ENCODE measurements around the gene PTBP1.

PTBP1 gene

DNA sequence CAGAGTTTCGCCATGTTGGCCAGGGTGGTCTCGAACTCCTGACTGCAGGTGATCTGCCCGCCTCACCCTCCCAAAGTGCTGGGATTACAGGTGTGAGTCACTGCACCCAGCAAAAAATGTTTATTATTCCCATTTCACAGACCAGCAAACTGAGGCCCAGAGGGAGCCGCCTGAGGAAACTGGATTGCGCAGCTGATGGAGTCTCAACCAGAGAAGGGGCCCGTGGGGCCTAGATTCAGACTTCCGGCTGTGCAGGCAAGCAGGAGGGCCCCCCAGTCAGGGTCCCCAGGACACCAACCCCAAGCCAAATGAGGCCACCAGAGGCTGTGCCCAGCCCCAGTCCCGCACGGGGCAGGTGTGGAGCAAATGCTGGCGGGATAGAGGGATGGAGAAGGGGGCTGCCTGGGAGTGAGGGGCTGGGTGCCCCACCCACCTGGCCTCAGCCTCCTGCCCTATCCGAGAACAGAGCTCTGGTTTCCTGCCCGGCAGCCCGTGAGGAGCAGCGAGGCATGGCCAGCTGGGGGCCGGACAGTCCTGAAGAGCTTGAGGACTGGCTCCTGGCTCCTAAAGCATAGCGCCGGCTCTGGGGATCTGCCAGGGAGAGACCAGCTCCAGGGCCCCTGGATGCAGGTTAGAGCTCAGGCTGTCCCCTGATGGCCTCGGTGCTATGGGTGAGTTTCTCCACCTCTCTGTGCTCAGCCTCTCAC is 24.4 kb upstream of the PTBP1 start:
- no peak for DNase-seq (ENCODE audit: low read depth in 2 of 2)

DNA sequence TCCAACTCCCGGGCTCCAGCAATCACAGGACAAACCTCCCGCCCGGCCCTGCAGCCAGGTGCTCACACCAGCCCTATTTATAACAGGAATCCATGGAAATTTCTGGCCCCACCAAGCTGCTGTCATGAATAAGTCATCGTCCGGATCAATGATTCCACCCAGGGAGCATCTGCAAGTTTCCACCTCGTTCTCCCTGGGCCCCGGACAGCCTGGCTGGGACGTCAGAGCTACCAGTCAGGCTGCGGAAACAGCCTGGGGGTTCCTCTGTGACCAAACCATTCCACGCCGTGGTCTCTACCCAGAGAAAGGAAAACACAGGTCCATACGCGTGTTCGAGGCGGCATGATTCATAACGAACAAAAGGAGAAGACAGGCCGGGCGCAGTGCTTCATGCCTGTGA is 20.7 kb upstream of the PTBP1 start:
- no peak for DNase-seq (ENCODE audit: low read depth in 2 of 2)

DNA sequence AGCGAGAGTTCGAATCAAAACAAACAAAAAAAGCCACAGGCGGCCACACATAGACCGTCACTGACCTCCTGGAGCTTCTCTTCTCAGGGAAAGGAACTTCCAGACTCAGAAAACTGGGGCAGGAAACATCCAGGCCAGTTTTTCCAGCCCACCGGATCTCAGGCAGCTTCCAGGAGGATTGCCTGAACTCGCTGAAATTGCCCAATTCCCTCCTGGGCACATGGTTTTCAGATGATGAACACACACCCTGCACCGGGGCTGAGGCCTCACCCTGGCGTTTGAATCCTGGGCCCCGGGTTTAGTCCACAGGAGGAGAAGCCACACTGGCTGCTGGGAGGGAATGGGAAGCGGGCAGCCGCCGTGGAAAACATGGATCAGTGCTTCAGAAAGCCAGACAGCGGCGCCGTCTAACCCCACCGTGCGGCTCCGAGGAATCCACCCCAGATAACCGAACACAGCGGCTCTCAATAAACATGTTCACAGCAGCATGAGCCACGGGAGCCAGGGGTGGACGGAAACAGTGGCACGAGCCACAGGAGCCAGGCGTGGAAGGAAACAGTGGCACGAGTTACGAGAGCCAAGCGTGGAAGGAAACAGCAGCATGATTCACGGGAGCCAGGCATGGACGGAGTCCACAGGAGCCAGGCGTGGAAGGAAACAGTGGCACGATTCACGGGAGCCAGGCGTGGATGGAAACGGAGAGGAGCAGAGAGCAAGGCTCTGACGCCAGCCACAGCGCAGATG is 18.2 kb upstream of the PTBP1 start:
- DNase-seq (ENCODE audit: low read depth in 2 of 2): no peak

DNA sequence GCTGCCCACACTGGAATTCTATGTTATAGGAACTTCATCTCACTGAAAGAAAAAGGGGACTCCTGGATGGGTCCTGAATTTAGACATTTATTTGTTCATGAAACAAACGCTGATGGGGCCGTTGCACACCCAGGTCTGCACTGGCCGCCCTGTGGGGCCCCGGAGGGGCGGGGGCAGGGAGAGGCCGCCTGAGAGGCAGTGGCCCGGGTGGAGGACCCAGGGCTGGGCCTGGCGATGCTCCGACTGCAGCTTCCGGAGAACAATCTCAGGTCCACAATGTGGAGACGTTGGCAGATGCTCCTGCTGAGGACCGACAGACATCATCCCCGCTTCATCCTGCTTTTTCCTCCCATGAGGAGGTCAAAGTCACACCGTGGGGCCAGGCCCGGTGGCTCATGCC is 16.3 kb upstream of the PTBP1 start:
- DNase-seq (ENCODE audit: low read depth in 2 of 2): no peak

DNA sequence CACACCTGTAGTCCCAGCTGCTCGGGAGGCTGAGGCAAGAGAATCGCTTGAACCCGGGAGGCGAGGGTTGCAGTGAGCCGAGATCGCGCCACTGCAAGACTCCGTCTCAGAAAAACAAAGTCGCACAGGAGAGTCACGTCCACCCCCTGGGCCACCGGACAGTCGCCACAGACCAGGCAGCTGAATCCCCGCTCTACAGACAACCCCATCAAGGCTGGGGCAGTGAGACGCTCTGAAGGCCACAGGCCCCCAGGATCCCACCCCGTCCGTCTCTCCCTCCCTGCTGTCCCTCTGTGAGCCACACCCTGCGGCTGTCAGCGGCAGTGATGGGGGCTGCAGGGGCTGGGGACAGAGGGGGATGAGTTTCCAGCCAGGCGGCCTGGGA is 15.5 kb upstream of the PTBP1 start:
- DNase-seq (ENCODE audit: low read depth in 2 of 2): no peak

DNA sequence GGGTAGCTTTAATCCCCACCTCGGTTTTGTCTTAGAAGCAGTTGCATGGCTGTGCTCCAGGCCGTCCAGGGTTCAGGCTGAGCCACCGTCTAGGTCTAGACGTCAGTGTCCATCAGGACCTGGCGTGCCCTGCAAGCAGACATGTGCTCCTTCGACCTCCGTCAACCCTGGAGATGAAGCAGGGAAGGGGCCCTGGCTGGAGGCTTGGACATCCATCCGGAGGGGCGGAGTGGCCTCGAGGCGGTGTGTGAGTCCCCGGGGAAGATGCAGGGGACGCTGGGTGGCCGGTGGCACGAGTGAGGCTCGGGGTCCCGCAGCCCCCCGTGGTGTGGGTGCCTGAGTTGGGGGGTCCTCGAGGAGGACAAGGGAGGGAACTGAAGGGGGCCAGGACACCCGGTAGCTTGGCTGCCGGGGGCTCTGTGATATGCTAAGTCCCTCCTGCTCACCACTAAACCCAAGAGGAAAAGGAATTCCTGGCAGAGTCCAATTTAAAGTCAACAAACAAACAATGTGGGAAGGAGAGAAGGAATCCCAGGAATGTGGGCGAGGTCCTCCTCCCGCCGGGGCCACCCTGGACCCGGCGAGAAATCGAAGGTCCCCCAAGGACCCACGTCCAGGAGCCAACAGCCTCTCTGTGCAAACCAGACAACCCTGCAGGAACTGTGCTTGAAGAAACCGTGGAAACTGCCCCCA is 14.9 kb upstream of the PTBP1 start:
- DNase-seq (ENCODE audit: low read depth in 2 of 2): no peak

DNA sequence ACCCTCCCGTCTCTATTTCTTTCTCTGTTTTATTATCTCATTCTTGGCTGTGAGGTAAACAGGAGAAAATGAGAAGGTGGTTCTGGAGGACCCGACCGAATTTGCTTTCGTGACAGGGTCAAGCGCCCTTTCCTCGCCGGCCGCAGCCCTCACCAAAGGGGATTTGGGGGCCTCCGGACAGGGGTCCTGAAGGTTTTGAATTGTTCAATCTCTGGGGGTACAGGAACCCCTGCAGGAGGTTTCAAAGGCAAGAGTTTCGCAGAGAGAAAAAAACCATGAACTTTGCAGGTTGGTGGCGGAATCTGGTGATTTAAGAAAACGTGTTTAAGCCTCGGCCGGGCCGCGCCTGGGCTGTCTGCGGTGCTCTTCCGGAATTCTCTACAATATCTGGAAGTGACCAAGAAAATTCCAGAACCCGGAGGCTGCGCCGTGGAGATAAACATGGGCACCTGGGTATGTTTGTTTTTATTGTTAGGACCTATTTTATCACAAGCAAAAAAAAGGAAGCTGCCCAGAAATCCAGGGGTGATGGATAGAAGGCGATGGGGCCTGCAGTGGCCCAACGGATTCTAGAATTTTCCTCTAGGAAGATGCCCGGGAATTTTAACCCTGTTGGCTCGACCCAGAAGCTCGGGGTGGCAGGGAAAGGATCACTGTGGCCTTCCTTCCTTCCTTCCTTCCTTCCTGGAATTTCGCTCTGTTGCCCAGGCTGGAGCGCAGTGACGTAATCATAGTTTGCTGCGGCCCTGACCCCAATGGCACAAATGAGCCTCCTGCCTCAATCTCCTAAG is 14.2 kb upstream of the PTBP1 start:
- DNase-seq (ENCODE audit: low read depth in 2 of 2): no peak

DNA sequence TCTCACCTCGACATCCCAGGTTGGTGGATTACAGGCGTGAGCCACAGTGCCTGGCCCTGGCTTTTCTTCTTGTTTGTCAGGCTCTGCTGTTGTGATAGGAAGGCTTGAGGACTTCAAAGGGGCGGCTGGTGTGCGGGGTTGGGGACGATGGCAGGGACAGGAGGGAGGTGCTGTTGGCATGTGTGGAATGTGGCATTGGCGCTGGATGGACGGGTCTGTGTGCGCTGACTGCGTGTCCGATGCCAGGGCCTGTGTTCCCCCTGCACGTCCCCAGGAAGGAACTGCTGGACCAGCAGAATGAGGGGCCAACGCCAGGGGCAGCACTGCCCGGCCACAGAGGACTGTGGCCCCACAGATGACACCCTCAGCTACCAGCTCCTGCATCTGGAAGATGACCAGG is 12.7 kb upstream of the PTBP1 start:
- DNase-seq (ENCODE audit: low read depth in 2 of 2): no peak

DNA sequence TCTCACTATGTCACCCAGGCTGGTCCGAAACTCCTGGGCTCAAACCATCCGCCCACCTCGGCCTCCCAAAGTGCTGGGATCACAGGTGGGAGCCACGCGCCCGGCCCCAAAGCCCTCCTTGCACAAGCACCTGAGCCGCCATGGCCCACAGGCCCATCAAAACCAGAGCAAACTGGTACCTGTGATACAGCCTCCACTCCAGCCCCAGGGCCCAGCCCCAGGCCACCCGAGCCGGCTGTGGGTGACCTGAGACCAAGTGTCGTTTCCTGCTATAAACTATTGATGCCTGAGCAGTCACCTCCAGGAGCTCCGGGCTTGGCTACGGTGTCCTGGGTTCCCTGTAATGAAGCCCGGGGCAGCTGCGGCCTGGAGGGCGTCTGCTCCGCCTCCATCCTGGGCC is 9.7 kb upstream of the PTBP1 start:
- DNase-seq (ENCODE audit: low read depth in 2 of 2): no peak

DNA sequence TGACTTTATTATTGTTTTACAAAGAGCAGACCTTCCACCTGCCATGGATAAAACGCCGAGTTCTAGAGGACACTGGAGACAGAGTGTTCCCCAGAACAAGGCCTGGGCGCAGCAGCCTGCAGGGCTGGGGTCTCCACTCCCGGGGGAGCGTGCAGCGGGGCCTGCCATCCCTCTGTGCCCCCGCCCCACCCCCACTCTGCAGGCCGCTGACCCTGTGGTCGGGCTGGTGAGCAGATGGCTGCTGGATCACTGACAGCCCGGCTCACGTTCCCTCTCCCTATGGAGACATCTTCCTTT is 8.6 kb upstream of the PTBP1 start:
- no peak for DNase-seq (ENCODE audit: low read depth in 2 of 2)

DNA sequence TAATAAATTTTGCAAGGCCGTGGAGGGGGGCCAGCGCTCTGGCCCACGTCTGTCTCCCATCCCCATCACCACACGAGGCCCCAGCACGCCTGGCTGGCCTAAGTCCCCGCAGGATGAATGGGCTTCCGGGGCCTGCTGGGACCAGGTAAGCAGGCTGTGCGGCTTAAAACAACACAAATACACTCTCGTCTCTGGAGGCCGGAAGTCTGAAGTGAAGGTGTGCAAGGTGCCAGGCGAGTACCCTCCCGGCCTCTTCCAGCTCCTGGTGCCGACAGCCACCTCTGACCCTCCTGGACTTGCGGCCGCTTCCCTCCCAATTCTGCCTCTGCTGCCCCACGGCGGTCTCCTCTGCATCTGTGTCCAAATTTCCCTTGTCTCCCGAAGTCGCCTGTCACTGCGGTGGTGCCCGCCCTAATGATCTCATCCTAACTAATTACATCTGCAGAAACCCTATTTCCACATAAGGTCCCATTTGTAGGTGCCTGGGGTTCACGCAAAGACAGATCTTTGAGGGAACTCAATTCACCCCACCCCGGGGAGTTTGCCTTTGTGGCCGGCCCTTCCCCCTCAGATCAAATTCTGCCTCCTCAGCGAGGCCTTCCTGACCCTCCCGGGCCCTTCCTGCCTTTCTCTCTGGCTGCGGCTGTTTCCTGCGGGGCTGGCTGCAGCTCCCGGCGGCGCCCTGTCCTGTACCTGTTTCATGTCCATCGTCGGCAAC is 8.1 kb upstream of the PTBP1 start:
- no peak for DNase-seq (ENCODE audit: low read depth in 2 of 2)

DNA sequence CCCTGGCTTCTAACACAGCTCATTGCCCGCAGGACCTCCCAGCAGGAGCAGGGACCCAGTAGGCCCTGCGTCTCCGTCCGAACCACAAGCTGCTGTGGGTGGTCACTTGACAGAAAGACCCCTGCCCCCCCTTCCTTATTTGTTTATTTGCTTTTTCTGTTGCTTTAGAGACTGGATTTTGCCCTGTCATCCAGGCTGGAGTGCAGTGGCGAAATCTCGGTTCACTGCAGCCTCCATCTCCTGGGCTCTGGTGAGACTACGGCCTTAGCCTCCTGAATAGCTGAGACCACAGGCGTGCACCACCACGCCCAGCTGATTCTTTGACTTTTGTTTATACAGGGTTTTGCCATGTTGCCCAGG is 7.6 kb upstream of the PTBP1 start:
- DNase-seq (ENCODE audit: low read depth in 2 of 2): no peak

DNA sequence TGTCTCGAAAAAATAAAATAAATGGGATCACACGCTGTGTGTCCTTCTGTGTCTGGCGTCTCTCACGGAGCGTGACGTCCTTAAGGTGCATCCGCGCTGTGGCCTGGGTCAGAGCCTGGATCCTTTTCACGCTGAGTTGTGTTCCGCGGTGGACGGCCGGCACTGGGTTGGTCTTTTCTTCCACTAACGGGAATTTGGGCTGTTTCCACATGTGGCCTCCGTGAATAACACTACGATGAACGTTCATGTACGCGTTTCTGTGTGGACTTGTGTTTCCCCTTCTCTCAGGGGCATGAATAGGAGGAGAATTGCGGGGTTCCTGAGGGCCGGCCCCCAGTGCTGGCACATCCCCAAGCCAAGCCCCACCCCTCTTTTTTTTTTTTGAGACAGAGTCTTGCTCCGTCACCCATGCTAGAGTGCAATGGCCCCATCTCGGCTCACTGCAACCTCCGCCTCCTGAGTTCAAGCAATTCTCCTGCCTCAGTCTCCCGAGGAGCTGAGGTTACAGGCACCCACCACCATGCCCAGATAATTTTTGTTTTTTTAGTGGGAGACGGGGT is 6.2 kb upstream of the PTBP1 start:
- no peak for DNase-seq (ENCODE audit: low read depth in 2 of 2)

DNA sequence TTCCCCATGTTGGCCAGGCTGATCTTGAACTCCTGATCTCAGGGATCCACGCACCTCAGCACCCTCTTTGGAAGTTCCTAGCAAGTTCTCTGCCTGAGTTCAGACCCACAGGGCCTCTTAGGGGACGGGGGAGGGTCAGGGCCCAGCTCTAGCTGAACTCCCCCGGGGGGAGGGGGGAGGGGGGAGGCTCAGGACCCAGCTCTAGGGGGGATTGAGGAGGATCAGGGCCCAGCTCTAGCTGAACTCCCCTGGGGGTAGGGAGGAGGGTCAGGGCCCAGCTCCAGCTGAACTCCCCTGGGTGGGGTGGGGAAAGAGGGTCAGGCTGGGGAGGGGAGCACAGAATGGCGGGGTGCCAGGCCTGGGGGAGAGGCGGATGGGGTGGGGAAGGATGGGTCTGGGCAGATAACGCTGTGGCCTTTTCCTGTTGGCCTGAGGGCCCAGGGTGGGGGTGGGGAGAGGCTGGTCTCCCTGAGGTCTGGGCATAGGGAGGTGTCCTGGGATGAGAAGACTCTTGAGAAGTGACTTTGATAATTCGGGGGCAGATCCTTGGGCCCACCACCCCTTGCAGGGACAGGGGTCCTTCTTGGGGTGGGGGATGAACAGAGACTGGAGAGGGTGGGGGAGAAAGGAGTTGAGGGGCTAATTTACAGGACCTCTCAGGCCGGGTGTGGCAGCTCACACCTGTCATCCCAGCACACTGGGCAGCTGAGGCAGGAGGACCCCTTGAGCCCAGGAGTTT is 5.5 kb upstream of the PTBP1 start:
- no peak for DNase-seq (ENCODE audit: low read depth in 2 of 2)

DNA sequence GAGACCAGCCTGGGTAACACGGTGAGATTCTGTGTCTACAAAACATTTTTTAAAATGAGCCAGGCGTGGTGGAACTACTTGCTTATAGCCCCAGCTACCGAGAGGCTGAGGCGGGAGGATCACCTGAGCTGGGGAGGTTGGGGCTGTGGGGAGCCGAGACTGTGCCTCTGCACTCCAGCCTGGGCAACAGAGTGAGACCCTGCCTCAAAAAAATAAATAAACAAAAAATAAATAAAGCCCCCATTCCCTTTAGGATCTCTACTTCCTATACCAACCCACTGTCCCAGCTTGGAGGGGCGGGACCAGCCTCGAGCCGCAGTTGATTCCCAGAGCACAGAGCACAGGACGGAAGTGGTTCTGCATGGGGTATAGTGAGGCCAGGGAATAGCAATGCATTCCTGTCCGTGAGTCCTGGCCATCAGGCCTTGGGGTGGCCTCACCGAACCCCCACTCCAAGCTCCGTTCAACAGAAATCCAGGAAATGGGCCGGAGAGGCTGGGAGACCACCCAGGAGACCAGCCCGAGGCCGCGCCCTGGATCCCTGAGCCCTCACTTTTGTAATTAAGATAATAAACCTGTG is 4.9 kb upstream of the PTBP1 start:
- no peak for DNase-seq (ENCODE audit: low read depth in 2 of 2)

DNA sequence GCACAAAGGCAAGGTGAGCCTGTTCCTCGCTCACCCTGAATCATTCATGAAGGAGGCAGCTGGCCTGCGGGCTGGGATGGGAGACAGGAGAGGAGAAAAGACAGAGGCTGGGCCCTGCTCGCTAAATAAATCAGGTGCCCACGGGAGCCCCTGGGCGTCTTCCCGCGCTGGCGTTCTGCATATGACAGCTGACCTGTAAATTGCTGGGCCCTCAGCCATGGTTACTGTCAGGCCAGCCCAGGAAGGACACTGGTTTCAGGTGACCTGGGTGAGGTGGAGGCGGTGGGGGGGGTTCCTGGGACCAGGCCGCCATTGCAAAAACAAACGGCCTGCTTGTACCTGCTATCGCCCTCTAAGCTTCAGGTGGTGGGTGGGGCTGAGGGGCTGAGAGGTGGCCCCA is 3.4 kb upstream of the PTBP1 start:
- no peak for DNase-seq (ENCODE audit: low read depth in 2 of 2)

DNA sequence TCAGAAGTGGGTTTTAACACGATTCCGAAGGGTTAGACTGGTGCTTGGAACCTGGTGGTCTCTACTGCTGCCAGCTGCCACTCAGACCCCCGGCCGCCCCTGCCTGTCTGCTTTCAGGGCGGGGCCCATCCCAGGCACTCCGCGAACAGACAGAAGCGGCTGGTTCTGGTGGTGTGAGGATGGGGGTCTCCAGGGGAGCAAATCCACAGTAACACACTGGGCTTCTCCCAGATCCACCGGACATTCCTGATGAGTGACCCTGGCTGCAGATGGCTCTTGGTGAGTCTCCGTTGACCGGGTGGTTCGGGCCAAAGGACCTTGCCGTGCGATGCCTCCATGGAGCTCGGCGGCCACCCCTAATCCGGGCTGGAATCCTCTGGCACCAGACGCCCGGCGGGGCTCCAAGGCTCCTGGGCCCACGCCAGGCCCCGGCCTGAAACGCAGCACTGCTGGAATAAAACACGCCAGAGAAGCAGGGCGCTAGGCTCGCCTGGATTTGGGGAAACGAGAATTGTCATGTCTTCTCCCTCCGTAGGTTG is 2.1 kb upstream of the PTBP1 start:
- no peak for DNase-seq (ENCODE audit: low read depth in 2 of 2)

DNA sequence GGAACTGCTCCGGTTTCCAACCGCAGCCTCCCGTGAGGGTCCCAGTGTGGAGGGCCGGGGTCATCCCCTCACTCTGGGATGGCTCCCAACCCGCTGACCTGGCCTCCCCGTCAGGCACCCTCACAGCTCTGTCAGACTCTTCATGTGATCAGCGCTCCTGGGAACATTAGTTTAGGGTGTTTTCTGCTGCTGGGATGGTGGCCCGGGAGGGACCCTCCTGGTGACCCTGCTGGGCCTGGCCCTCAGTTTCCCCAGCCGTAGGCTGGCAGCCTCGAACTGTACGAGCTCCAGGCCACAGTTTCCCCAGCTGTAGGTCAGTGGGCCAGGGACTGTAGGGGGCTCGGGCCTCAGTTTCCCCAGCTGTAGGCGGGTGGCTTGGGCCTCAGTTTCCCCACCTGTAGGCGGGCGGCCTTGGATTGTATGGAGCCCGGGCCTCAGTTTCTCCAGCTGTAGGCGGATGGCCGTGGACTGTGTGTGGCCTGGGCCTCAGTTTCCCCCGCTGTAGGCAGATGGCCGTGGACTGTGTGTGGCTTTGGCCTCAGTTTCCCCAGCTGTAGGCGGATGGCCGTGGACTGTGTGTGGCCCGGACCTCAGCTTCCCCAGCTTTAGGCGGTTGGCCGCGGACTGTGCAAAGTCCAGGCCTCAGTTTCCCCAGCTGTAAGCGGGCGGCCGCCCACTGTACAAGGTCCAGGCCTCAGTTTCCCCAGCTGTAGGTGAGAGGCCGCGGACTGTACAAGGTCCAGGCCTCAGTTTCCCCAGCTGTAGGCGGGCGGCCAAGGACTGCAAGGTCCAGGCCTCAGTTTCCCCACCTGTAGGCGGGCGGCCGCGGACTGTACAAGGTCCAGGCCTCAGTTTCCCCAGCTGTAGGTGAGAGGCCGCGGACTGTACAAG is 1.3 kb upstream of the PTBP1 start:
- DNase-seq (ENCODE audit: low read depth in 2 of 2): no peak

All from stimulated activated CD8-positive, alpha-beta memory T cell treated with anti-CD3 and anti-CD28 coated beads, Interleukin-2, amount 100 ng/mL, for 48 hours (primary cell).